HEK293 (cell line): ENCODE results near the gene COX17.

ENCODE experiments used
- CTCF ChIA-PET: fragments of 350-600 bp; formaldehyde crosslinking; extraction: SDS; loops from one replicate; lab custom pipeline; 2021; ENCODE audit warnings: antibody characterized with exemption; lab: Yijun Ruan, JAX
- POLR2A ChIA-PET: fragments of 300-600 bp; formaldehyde crosslinking; extraction: SDS; loops from one replicate; lab custom pipeline; 2020; ENCODE audit warnings: antibody characterized with exemption, inconsistent platforms; lab: Yijun Ruan, JAX
- H3K27ac ChIP-seq: fragments of 200-500 bp; sonication (Bioruptor generic); 2 replicates; pipeline ENCODE4 v1.5.1; 2014; ENCODE audit warnings: low read depth, low read length, control low read depth, inconsistent platforms; ENCODE audit errors: extremely low read depth
- H3K36me3 ChIP-seq, 2 experiments: fragments of 200-500 bp in 1 of 2; sonication (Bioruptor generic) in 1 of 2; 1 replicate in 1 of 2; 2 replicates in 1 of 2; pipeline ENCODE4 v1.5.1; 2014 to 2017; ENCODE audit warnings: inconsistent platforms in 2 of 2, low read length in 2 of 2; ENCODE audit not compliant: control insufficient read depth in 2 of 2, insufficient read depth in 1 of 2
- H3K4me1 ChIP-seq: fragments of 200-500 bp; sonication (Bioruptor generic); 2 replicates; pipeline ENCODE4 v1.5.1; 2014; ENCODE audit warnings: mild to moderate bottlenecking, low read length, inconsistent platforms; ENCODE audit not compliant: control insufficient read depth, insufficient read depth
- H3K4me3 ChIP-seq: 2 replicates; pipeline ENCODE4 v1.5.1; 2011; ENCODE audit warnings: low read depth, mild to moderate bottlenecking, control low read depth, low read length, moderate library complexity
- H3K9me3 ChIP-seq: fragments of 200-500 bp; sonication (Bioruptor generic); 2 replicates; pipeline ENCODE4 v1.5.1; 2014; ENCODE audit warnings: low read depth, low read length, inconsistent platforms; ENCODE audit not compliant: control insufficient read depth, insufficient read depth
- BCL6B ChIP-seq: fragments of 450-650 bp; formaldehyde crosslinking; IDR thresholded peaks from 2 replicates; pipeline ENCODE4 v1.5.1; 2017; ENCODE audit warnings: missing biosample characterization, missing genetic modification characterization
- HIC1 ChIP-seq: fragments of 450-650 bp; formaldehyde crosslinking; IDR thresholded peaks from 2 replicates; pipeline ENCODE4 v1.5.1; 2016; ENCODE audit warnings: missing biosample characterization, missing genetic modification characterization
- INSM2 ChIP-seq: fragments of 450-650 bp; formaldehyde crosslinking; IDR thresholded peaks from 2 replicates; pipeline ENCODE4 v1.5.1; 2016; ENCODE audit warnings: missing biosample characterization, missing genetic modification characterization
- PRDM6 ChIP-seq: fragments of 450-650 bp; formaldehyde crosslinking; IDR thresholded peaks from 2 replicates; pipeline ENCODE4 v1.5.1; 2017; ENCODE audit warnings: missing biosample characterization, missing genetic modification characterization
- TCF7L2 ChIP-seq: IDR thresholded peaks from 2 replicates; pipeline ENCODE4 v1.6.1; 2011; ENCODE audit warnings: low read depth, mild to moderate bottlenecking, inconsistent platforms, low read length, moderate library complexity, borderline replicate concordance
- ZBTB17 ChIP-seq: fragments of 450-650 bp; formaldehyde crosslinking; IDR thresholded peaks from 2 replicates; pipeline ENCODE4 v1.5.1; 2016; ENCODE audit warnings: missing biosample characterization, missing genetic modification characterization
- ZIC2 ChIP-seq: fragments of 450-650 bp; formaldehyde crosslinking; IDR thresholded peaks from 2 replicates; pipeline ENCODE4 v1.5.1; 2016; ENCODE audit warnings: missing biosample characterization, missing genetic modification characterization
- ZNF18 ChIP-seq: fragments of 450-650 bp; formaldehyde crosslinking; IDR thresholded peaks from 2 replicates; pipeline ENCODE4 v1.5.1; 2016; ENCODE audit warnings: missing biosample characterization, missing genetic modification characterization
- ZNF2 ChIP-seq: fragments of 450-650 bp; formaldehyde crosslinking; IDR thresholded peaks from 2 replicates; pipeline ENCODE4 v1.5.1; 2016; ENCODE audit warnings: missing biosample characterization, missing genetic modification characterization
- ZNF214 ChIP-seq: fragments of 450-650 bp; formaldehyde crosslinking; IDR thresholded peaks from 2 replicates; pipeline ENCODE4 v1.5.1; 2017; ENCODE audit warnings: missing biosample characterization, mild to moderate bottlenecking, missing genetic modification characterization, borderline replicate concordance
- ZNF518A ChIP-seq: fragments of 450-650 bp; formaldehyde crosslinking; conservative IDR thresholded peaks from 2 replicates; pipeline ENCODE4 v1.5.1; 2016; ENCODE audit warnings: low read depth, missing biosample characterization, missing genetic modification characterization
- ZNF530 ChIP-seq: fragments of 450-650 bp; formaldehyde crosslinking; IDR thresholded peaks from 2 replicates; pipeline ENCODE4 v1.5.1; 2016; ENCODE audit warnings: low read depth, missing biosample characterization, missing genetic modification characterization
- ZNF560 ChIP-seq: fragments of 450-650 bp; formaldehyde crosslinking; IDR thresholded peaks from 2 replicates; pipeline ENCODE4 v1.5.1; 2017; ENCODE audit warnings: missing biosample characterization, missing genetic modification characterization, borderline replicate concordance
- ZNF792 ChIP-seq: fragments of 450-650 bp; formaldehyde crosslinking; IDR thresholded peaks from 2 replicates; pipeline ENCODE4 v1.5.1; 2016; ENCODE audit warnings: missing biosample characterization, missing genetic modification characterization
- ZSCAN18 ChIP-seq: fragments of 450-650 bp; formaldehyde crosslinking; IDR thresholded peaks from 2 replicates; pipeline ENCODE4 v1.5.1; 2016; ENCODE audit warnings: missing biosample characterization, missing genetic modification characterization

COX17 gene

GRCh38 chr3:119624002-119624720, 53.0 kb downstream of the COX17 start:
- ChIA-PET POLR2A (no interaction called here), CTCF (no interaction called here)
- Histone ChIP-seq H3K4me3 (no peak overlapping the region), H3K27ac (no peak overlapping the region), H3K9me3 (no peaks in the 10 kb centered on the region), H3K36me3 (no peaks in the 10 kb centered on the region)
- no peak for TF ChIP-seq ZSCAN18
- TF ChIP-seq PRDM6, result no peak
- no peak for TF ChIP-seq ZNF2 (tag by site-specific recombination)
- no peak for TF ChIP-seq INSM2 (tag by site-specific recombination)
- TF ChIP-seq ZNF560 (tag by site-specific recombination), result no peak
- no peak for TF ChIP-seq ZNF530 (tag by site-specific recombination)
- TF ChIP-seq HIC1 (tag by site-specific recombination), result no peak
- no peak for TF ChIP-seq ZNF214
- TF ChIP-seq ZBTB17 (tag by site-specific recombination), result no peak
- no peak for TF ChIP-seq ZNF518A
- TF ChIP-seq TCF7L2, result no peak
- TF ChIP-seq, all 188 proteins: peak for 0
- H3K4me1 ChIP-seq, result no peaks in the 10 kb centered on the region

- Histone ChIP-seq H3K27ac (no peak overlapping the region), H3K36me3 (no peaks in the 10 kb centered on the region), H3K9me3 (no peaks in the 10 kb centered on the region), H3K4me1 (no peaks in the 10 kb centered on the region), H3K4me3 (no peak overlapping the region)
- CTCF ChIA-PET, result interaction anchor here (0.6 kb wide), 1 partner anchor 14 kb away, joined by 3 read pairs; no protein-coding TSS in a partner anchor
- POLR2A ChIA-PET, result no interaction called here
- TF ChIP-seq ZIC2 (tag by site-specific recombination) (no peak), ZNF18 (tag by site-specific recombination) (no peak), BCL6B (tag by site-specific recombination) (no peak), INSM2 (tag by site-specific recombination) (no peak), ZNF792 (no peak)
Observed at GRCh38 chr3:119620899-119621298, 56.3 kb downstream of the COX17 start.
